ENCODE data around the gene AKNA.

AKNA gene

GRCh38 chr9:114288193-114289091 lies 99.3 kb downstream of the AKNA start:
- Histone ChIP-seq H4K20me1 (peaks cover 0 to 18% (median 0%) of the 10 kb centered on the region in 11 experiments; a peak in 3 of 22 replicates), H3K4me3 (no peak overlapping the region), H3K4me1 (peaks cover 0 to 22% (median 7%) of the 10 kb centered on the region in 10 experiments; a peak in 11 of 20 replicates), H3K36me3 (peaks cover 18 to 84% (median 64%) of the 10 kb centered on the region in 11 experiments), H3K27me3 (no peaks in the 10 kb centered on the region), H3K9me3 (replicated peaks in 1 of 11) (peaks cover 0 to 6% (median 2%) of the 10 kb centered on the region in 11 experiments; a peak in 14 of 22 replicates), H3K9ac (no peak overlapping the region), H3K4me2 (no peak overlapping the region), H3K27ac (no peak overlapping the region)
- no peak for TF ChIP-seq Cebpa-rat (IDR thresholded peaks at IDR 0.05)

GRCh38 chr9:114287763-114288192 lies 100.0 kb downstream of the AKNA start:
- Histone ChIP-seq H3K27me3 (no peaks in the 10 kb centered on the region), H3K36me3 (peaks cover 11 to 84% (median 63%) of the 10 kb centered on the region in 11 experiments), H3K9me3 (replicated peaks in 1 of 11) (no peaks in the 10 kb centered on the region; a peak in 1 of 22 replicates), H3K4me2 (no peak overlapping the region), H3K4me3 (no peak overlapping the region), H3K4me1 (peaks cover 0 to 26% (median 11%) of the 10 kb centered on the region in 10 experiments; a peak in 15 of 20 replicates), H3K27ac (0 out of 22 replicates have a peak overlapping the region, but pooled peaks of 1 of the 11 experiments have one; percentile 12), H3K9ac (no peak overlapping the region), H4K20me1 (peaks cover 0 to 18% (median 0%) of the 10 kb centered on the region in 11 experiments; a peak in 3 of 22 replicates)
- TF ChIP-seq Cebpa-rat (IDR thresholded peaks at IDR 0.05): no peak

- Histone ChIP-seq H4K20me1 (peaks cover 0 to 18% (median 0%) of the 10 kb centered on the region in 11 experiments; a peak in 3 of 22 replicates), H3K9ac (no peak overlapping the region), H3K27me3 (no peaks in the 10 kb centered on the region), H3K36me3 (peaks cover 5 to 84% (median 63%) of the 10 kb centered on the region in 11 experiments), H3K9me3 (replicated peaks in 1 of 11) (no peaks in the 10 kb centered on the region), H3K4me1 (peaks cover 0 to 31% (median 16%) of the 10 kb centered on the region in 10 experiments; a peak in 15 of 20 replicates), H3K4me2 (no peak overlapping the region), H3K27ac (peak overlapping the region in 1 of 11 experiments; percentile 12; a peak in 1 of 22 replicates), H3K4me3 (no peak overlapping the region)
- no peak for TF ChIP-seq Cebpa-rat (IDR thresholded peaks at IDR 0.05)
These were observed 100.6 kb downstream of the AKNA start for GRCh38 chr9:114287001-114287762.

- no peak for TF ChIP-seq Cebpa-rat (IDR thresholded peaks at IDR 0.05)
- no peak overlapping the region for H3K9ac ChIP-seq
- peaks cover 6 to 41% (median 23%) of the 10 kb centered on the region in 10 experiments for H3K4me1 ChIP-seq
These were observed 101.6 kb downstream of the AKNA start for GRCh38 chr9:114286146-114286679.

GRCh38 chr9:114285166-114285867 lies 102.5 kb downstream of the AKNA start:
- Histone ChIP-seq H3K9ac (no peak overlapping the region), H3K4me2 (peak overlapping the region in 5 of 11 experiments; percentile 15 to 71 (median 57); a peak in 9 of 22 replicates)

More at GRCh38 chr9:114286146-114286679, 101.6 kb downstream of the AKNA start:
- H3K4me3 ChIP-seq: no peak overlapping the region
- H3K9me3 ChIP-seq (replicated peaks in 1 of 11): no peaks in the 10 kb centered on the region
- H4K20me1 ChIP-seq: peaks cover 0 to 18% (median 0%) of the 10 kb centered on the region in 11 experiments; a peak in 3 of 22 replicates
- peaks cover 0 to 84% (median 61%) of the 10 kb centered on the region in 11 experiments; a peak in 21 of 22 replicates for H3K36me3 ChIP-seq
- H3K4me2 ChIP-seq: peak overlapping the region in 4 of 11 experiments; percentile 40 to 71 (median 58); a peak in 7 of 22 replicates
- no peak overlapping the region for H3K27ac ChIP-seq
- no peaks in the 10 kb centered on the region for H3K27me3 ChIP-seq

GRCh38 chr9:114284316-114285060 lies 103.3 kb downstream of the AKNA start:
- peaks cover 0 to 10% (median 0%) of the 10 kb centered on the region in 11 experiments; a peak in 1 of 22 replicates for H4K20me1 ChIP-seq
- no peak overlapping the region for H3K27ac ChIP-seq
- H3K27me3 ChIP-seq: no peaks in the 10 kb centered on the region
- peaks cover 0 to 88% (median 70%) of the 10 kb centered on the region in 11 experiments; a peak in 21 of 22 replicates for H3K36me3 ChIP-seq
- H3K4me1 ChIP-seq: peaks cover 15 to 58% (median 34%) of the 10 kb centered on the region in 10 experiments
- H3K9me3 ChIP-seq (replicated peaks in 1 of 11): no peaks in the 10 kb centered on the region
- H3K9ac ChIP-seq: no peak overlapping the region
- peak overlapping the region in 1 of 11 experiments; percentile 71; a peak in 3 of 22 replicates for H3K4me2 ChIP-seq
- no peak for TF ChIP-seq Cebpa-rat (IDR thresholded peaks at IDR 0.05)
- no peak overlapping the region for H3K4me3 ChIP-seq

More at GRCh38 chr9:114285166-114285867, 102.5 kb downstream of the AKNA start:
- peaks cover 0 to 85% (median 68%) of the 10 kb centered on the region in 11 experiments; a peak in 21 of 22 replicates for H3K36me3 ChIP-seq
- no peak for TF ChIP-seq Cebpa-rat (IDR thresholded peaks at IDR 0.05)
- H4K20me1 ChIP-seq: peaks cover 0 to 13% (median 0%) of the 10 kb centered on the region in 11 experiments; a peak in 2 of 22 replicates
- H3K9me3 ChIP-seq (replicated peaks in 1 of 11): no peaks in the 10 kb centered on the region
- H3K27ac ChIP-seq: peak overlapping the region in 3 of 11 experiments; percentile 8 to 26 (median 22); a peak in 2 of 22 replicates
- H3K4me1 ChIP-seq: peaks cover 14 to 50% (median 28%) of the 10 kb centered on the region in 10 experiments
- no peaks in the 10 kb centered on the region for H3K27me3 ChIP-seq
- no peak overlapping the region for H3K4me3 ChIP-seq

Data from BLaER1 treated with 17β-estradiol and CSF1 and Interleukin-3, amounts not matched to agents 10 nM and 100 nM (cell line).